DND-41 (cell line): Measurements from ENCODE around the gene S100PBP.

Experiments
- EZH2 ChIP-seq: IDR thresholded peaks from 3 replicates; pipeline ENCODE4 v1.6.1; 2012; ENCODE audit warnings: borderline replicate concordance, low read depth, mild to moderate bottlenecking, moderate library complexity, low read length, inconsistent platforms; ENCODE audit not compliant: severe bottlenecking
- TF ChIP-seq, protein P1 (sequence below): IDR thresholded peaks from 2 replicates; pipeline ENCODE4 v1.5.1; 2012; ENCODE audit warnings: borderline replicate concordance, low read length, moderate library complexity, mild to moderate bottlenecking; ENCODE audit not compliant: poor library complexity, severe bottlenecking; ENCODE audit errors: extremely low read depth

DNA sequence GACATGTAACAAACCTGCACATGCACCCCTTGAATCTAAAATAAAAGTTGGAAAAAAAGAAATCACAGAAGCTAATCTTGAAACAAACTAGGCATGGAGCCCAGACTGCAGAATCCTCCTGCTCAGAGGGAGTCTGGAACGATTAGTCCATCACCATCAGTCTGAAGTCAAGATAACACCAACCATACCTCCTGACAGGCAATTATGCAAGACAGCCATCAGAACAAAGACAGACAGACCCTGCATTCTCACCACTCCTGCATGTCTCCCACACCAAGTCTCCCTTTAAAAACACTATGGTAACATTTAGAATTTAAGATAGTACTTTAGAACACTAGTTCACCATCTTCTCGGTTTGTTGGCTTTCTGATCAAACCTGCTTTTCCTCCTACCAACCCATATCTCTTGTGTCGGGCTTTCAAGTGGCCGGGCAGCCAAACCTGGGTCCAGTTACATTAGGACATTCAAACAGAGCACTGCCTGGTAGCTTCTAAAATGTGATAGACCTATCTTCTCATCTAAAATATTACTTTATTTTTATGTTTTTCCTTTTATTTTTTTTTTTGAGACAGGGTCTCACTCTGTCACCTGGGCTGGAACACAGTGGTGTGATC lies 10.4 kb upstream of the S100PBP start:
- TF ChIP-seq, protein P1, sequence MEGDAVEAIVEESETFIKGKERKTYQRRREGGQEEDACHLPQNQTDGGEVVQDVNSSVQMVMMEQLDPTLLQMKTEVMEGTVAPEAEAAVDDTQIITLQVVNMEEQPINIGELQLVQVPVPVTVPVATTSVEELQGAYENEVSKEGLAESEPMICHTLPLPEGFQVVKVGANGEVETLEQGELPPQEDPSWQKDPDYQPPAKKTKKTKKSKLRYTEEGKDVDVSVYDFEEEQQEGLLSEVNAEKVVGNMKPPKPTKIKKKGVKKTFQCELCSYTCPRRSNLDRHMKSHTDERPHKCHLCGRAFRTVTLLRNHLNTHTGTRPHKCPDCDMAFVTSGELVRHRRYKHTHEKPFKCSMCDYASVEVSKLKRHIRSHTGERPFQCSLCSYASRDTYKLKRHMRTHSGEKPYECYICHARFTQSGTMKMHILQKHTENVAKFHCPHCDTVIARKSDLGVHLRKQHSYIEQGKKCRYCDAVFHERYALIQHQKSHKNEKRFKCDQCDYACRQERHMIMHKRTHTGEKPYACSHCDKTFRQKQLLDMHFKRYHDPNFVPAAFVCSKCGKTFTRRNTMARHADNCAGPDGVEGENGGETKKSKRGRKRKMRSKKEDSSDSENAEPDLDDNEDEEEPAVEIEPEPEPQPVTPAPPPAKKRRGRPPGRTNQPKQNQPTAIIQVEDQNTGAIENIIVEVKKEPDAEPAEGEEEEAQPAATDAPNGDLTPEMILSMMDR, result no peak
- no peak for TF ChIP-seq EZH2
